AG04449 (cell line): ENCODE measurements around the gene KCNK3.
"Not testable (repeated sequence)": the region's sequence is repeated elsewhere in the genome, so short reads cannot be mapped to it uniquely, and the experiment has no call there.

Source experiments
- CTCF ChIA-PET: fragments of 350-600 bp; formaldehyde crosslinking; extraction: SDS; loops from one replicate; lab custom pipeline; 2021; ENCODE audit warnings: antibody characterized with exemption; lab: Yijun Ruan, JAX
- POLR2A ChIA-PET: fragments of 400-600, 350-600 bp; formaldehyde crosslinking; extraction: SDS; loops from one replicate; lab custom pipeline; 2020; ENCODE audit warnings: antibody characterized with exemption, inconsistent platforms; lab: Yijun Ruan, JAX
- DNase-seq: peaks from one replicate; pipeline ENCODE4 v3.0.0-alpha.2; 2010; ENCODE audit warnings: low read depth, low spot score
- H3K4me3 ChIP-seq: 2 replicates; pipeline ENCODE4 v1.5.1; 2011; ENCODE audit warnings: low read depth, mild to moderate bottlenecking, control low read depth, low read length
- TF ChIP-seq, protein P1 (sequence below): IDR thresholded peaks from one replicate; pipeline ENCODE4 v1.5.1; 2011; ENCODE audit warnings: mild to moderate bottlenecking, moderate library complexity, low read length, control low read depth, inconsistent platforms; ENCODE audit not compliant: insufficient read depth; ENCODE audit errors: missing control alignments

Gene KCNK3

DNA sequence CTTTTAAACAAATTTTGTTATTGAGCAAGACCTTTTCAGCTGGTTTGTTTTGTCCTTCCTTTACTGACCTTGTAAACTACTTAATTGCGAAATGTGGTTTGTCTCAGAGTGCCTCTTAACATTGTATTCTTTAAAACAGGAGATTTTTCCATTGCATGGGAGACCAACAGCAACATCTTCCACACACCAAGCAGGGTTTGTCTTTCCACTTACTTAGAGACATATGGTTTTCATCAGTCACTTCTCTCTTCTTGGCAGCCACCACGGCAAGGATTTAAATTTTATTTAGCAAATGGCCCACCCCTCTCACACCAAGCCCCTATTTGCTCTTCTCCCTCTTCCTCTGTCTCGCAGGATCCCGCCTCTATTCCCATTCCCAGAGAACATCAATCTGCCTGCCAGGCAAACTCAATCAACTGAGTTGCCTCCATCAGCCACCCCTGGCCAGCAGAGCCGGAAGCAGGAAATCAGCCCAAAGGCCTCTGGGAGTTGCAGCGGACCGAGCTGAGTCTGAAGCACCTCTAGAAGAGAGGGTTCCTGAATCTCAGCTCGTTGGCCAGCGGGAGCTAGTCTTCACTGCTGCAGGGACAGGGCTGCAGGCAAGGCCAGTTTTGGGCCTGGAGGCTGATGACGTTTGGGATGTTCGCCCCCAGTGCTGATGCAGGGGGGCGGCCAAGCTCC is 40.0 kb upstream of the KCNK3 start:
- no peak for DNase-seq
- H3K4me3 ChIP-seq = no peak overlapping the region
- POLR2A ChIA-PET = no interaction called here
- TF ChIP-seq, protein P1, sequence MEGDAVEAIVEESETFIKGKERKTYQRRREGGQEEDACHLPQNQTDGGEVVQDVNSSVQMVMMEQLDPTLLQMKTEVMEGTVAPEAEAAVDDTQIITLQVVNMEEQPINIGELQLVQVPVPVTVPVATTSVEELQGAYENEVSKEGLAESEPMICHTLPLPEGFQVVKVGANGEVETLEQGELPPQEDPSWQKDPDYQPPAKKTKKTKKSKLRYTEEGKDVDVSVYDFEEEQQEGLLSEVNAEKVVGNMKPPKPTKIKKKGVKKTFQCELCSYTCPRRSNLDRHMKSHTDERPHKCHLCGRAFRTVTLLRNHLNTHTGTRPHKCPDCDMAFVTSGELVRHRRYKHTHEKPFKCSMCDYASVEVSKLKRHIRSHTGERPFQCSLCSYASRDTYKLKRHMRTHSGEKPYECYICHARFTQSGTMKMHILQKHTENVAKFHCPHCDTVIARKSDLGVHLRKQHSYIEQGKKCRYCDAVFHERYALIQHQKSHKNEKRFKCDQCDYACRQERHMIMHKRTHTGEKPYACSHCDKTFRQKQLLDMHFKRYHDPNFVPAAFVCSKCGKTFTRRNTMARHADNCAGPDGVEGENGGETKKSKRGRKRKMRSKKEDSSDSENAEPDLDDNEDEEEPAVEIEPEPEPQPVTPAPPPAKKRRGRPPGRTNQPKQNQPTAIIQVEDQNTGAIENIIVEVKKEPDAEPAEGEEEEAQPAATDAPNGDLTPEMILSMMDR = no peak
- CTCF ChIA-PET = no interaction called here

DNA sequence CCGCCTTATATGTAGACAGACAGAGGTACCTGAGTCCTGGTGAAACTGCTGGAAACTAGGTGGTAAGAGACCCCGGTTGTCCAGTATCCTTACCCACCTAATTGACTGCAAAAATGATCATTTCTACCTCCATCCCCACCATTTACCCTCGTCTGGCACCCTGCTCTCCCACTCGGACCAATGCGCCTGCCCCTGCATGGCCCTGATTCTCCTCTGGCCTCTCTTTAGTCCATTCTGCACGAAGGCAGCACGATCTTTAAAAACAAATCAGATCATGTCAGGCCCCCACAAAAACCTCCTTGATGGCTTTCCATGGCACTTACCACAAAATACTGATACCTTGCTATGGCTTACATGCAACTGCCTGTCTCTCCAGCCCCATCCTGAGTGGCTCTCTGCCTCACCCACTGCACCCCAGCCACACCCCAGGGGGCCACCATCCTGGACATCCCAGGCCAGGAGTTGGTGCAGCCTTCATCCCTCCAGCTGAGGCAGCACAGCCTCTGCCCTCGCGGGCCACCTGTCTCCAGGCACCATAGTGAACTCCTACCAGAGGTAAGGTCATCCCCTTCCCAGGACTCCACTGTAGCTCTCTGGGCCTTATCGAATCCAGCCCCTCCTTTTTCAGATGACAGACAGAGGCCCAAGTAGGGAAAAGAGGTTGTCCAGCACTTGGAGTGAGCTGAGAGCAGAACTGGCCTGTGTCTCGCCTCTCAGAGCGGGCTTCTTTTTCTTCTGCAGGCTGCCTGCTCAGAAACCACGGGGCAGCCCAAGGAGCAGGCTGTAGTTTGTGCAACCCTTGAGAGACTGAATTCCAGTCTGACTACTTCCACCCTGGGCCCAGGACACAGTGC is 39.1 kb upstream of the KCNK3 start:
- H3K4me3 ChIP-seq = no peak overlapping the region
- POLR2A ChIA-PET = no interaction called here
- CTCF ChIA-PET = interaction anchor here (1.1 kb wide), 1 partner anchor 48 kb away, joined by 3 read pairs; no protein-coding TSS in a partner anchor
- no peak for DNase-seq
- TF ChIP-seq, protein P1 = no peak

DNA sequence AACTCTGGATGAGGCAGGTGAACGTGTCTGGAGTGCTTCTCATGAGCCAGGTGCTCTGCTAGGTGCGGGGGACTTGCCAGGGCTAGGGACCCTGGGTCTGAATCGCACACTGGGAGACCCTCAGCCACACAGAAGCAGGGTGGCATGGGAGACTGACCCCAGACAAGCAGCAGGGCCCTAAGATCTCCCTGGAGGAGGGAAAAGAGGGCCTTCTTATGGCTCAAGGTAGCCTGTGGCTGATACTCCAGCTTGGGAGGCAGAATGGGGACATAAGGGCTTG is 38.5 kb upstream of the KCNK3 start:
- DNase-seq = no peak
- TF ChIP-seq, protein P1 = no peak
- no peak overlapping the region for H3K4me3 ChIP-seq
- POLR2A ChIA-PET = no interaction called here
- CTCF ChIA-PET = interaction anchor here (1.1 kb wide), 1 partner anchor 49 kb away, joined by 3 read pairs; no protein-coding TSS in a partner anchor

DNA sequence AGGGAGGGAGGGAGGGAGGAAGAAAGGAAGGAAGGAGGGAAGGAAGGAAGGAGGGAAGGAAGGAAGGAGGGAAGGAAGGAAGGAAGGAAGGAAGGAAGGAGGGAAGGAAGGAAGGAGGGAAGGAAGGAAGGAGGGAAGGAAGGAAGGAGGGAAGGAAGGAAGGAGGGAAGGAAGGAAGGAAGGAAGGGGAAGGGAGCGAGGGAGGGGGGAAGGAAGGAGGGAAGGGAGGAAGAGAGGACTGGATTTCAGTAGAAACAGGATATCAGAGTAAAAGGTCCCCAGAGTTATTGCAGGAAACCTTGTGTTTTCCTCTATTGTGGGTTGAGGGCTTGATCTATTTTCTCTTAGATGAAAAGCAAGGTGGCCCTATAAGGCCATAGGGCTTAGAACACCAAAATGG is 37.4 kb upstream of the KCNK3 start:
- DNase-seq, POLR2A ChIA-PET, H3K4me3 ChIP-seq: not testable (repeated sequence)
- CTCF ChIA-PET = interaction anchor here (1.1 kb wide), 1 partner anchor 50 kb away, joined by 3 read pairs; no protein-coding TSS in a partner anchor

DNA sequence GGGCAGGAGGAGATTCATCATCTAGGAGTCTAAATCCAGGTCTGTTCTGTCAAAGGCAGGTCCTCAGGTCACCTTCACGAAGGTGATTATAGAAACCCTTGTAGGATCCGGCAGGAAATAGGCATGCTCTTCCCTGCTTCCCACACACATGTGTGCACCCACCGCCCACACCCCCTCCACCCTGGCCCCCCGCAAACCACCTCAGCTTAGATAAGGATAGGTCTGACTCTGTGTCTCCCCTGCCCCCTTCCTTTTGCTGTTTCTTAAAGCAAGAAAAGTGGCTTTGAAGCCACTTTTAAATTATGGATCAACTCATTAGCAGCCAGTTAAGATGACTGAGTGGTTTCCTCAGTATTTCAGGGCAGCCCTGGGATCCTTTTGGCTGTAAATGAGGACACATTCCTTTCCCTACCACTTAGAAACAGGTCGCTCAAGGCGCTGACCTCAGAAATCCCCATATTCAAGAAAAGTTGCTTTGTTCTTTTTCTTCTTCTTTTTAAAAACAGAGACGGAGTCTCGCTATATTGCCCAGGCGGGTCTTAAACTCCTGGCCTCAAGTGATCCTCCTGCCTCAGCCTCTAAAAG is 36.8 kb upstream of the KCNK3 start:
- no peak for DNase-seq
- ChIA-PET CTCF (no interaction called here), POLR2A (no interaction called here)
- H3K4me3 ChIP-seq = no peak overlapping the region
- TF ChIP-seq, protein P1 = no peak

DNA sequence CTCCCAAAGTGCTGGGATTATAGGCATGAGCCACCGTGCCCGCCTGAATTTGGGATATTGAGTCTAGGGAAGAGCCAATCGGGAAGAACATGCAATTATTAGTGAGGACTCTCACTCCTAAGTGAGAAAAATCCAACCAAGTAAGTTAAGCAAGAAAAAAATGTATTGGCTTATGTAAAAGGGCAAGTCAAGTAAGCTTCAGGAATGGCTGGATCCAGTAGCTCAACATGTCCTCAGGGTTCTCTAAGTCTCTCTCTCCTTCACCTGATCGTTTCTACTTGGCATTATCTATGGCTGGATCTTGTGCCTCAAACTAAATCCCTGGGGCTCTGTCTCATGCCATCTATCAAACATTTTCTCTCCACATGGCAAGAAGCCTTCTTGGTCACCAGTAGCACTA is 35.3 kb upstream of the KCNK3 start:
- ChIA-PET POLR2A (no interaction called here), CTCF (interaction anchor here (1.2 kb wide), 1 partner anchor 28 kb away, joined by 3 read pairs; no protein-coding TSS in a partner anchor)
- no peak for DNase-seq
- H3K4me3 ChIP-seq = no peak overlapping the region
- TF ChIP-seq, protein P1 = no peak
